ENCODE measurements around the gene AGAP1. TPM values are rescaled to one million over a fixed set of nuclear protein-coding genes. Genes with fewer than 3 reads are reported as not detected.

Gene AGAP1
- total and polyA plus RNA-seq, 9 donors: 5.7 to 32.2 (median 20.2) TPM

DNA sequence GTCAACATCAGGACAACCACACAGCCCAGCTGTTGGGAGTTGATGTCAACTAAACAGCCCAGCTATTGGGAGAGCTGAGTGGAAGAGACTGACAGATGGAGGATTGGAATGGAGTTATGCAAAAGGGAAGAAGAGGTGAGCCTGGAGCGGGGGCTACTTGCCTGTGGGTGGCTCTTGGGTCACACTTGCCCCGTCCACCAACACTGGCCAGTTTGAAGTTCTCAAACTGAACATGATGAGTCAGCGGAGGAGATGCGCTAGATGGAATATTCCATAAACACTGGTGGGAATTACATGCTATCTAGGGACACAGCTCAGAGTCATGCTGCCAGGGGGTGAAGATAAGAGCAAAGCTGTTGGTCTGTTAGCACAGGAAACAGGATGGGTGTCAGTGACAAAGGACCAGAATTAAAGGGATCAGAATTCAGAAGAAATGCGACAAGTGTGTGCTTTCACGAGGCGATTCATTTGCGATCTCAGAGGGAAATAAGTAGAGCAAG, 33.2 kb upstream of the AGAP1 start:
- Histone ChIP-seq H3K4me3 (no peak overlapping the region), H3K27ac (no peak overlapping the region), H3K36me3 (no peaks in the 10 kb centered on the region), H3K27me3 (no peaks in the 10 kb centered on the region), H3K9me3 (no peaks in the 10 kb centered on the region), H3K4me1 (ENCODE audit: insufficient read depth) (peaks cover 4% of the 10 kb centered on the region)
- WGBS, 3 donors: 89 to 91% (median 91%) methylated on average over 8 of the region's 8 CpGs
- intact Hi-C loops (cut with DNase I): no loop called here
- DNase-seq: no peak
- TF ChIP-seq POLR2A (IDR thresholded peaks at IDR 0.05) (no peak), EP300 (IDR thresholded peaks at IDR 0.05) (no peak)
- TF ChIP-seq, protein P1, sequence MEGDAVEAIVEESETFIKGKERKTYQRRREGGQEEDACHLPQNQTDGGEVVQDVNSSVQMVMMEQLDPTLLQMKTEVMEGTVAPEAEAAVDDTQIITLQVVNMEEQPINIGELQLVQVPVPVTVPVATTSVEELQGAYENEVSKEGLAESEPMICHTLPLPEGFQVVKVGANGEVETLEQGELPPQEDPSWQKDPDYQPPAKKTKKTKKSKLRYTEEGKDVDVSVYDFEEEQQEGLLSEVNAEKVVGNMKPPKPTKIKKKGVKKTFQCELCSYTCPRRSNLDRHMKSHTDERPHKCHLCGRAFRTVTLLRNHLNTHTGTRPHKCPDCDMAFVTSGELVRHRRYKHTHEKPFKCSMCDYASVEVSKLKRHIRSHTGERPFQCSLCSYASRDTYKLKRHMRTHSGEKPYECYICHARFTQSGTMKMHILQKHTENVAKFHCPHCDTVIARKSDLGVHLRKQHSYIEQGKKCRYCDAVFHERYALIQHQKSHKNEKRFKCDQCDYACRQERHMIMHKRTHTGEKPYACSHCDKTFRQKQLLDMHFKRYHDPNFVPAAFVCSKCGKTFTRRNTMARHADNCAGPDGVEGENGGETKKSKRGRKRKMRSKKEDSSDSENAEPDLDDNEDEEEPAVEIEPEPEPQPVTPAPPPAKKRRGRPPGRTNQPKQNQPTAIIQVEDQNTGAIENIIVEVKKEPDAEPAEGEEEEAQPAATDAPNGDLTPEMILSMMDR (IDR thresholded peaks at IDR 0.05): no peak

DNA sequence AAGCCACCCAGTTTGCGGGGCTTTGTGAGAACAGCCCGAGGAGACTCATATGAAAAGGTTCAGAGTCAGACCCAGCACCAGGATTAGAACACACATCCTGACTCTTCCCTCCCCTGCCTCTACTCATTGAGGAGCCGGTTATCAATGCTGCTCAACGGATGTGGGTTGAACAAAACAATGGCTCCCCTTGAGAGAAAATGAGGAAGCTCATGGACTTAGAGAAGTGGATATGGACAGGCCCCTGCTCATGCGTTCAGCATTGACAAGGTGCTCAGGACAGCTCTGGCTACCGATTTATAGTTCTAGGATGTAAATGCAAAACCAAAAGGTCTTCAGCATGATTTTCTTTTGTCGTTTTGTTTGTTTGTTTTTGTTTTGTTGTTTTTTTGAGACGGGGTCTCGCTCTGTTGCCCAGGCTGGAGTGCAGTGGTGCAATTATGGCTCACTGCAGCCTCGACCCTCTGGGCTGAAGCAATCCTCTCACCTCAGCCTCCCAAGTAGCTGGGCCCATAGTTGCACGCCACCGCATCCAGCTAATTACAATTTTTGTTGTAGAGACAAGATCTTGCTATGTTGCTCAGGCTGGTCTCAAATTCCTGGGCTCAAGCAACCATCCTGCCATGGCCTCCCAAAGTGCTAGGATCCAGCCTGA, 32.0 kb upstream of the AGAP1 start:
- WGBS, 3 donors: 91 to 93% (median 92%) methylated on average over 12 of the region's 12 CpGs
- Histone ChIP-seq H3K4me3 (no peak overlapping the region), H3K4me1 (ENCODE audit: insufficient read depth) (peaks cover 4% of the 10 kb centered on the region), H3K9me3 (no peaks in the 10 kb centered on the region), H3K27ac (no peak overlapping the region), H3K27me3 (no peaks in the 10 kb centered on the region), H3K36me3 (no peaks in the 10 kb centered on the region)
- intact Hi-C loops (cut with DNase I): no loop called here
- no peak for DNase-seq
- no peak for TF ChIP-seq POLR2A (IDR thresholded peaks at IDR 0.05)
- TF ChIP-seq, protein P1 (IDR thresholded peaks at IDR 0.05): no peak

DNA sequence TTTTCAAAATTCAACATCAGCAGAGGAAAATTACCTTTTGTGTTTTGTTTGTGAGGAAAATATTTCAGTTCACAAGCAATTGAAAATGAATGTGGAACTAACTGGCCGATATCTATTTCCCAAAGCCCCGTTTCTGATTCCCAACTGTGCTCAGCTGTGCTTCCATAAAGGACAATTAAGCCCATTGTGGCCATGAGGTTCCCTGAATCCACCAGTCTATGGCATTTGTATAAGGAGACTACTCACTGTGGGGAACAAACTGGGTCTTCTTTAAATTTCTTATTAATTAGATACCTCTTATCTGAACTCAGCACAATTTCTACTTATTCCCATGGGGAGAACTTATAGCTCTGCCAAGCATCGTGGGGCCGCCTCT, 31.4 kb upstream of the AGAP1 start:
- Histone ChIP-seq H3K4me3 (no peak overlapping the region), H3K27me3 (no peaks in the 10 kb centered on the region), H3K27ac (no peak overlapping the region), H3K4me1 (ENCODE audit: insufficient read depth) (peaks cover 4% of the 10 kb centered on the region), H3K36me3 (no peaks in the 10 kb centered on the region), H3K9me3 (no peaks in the 10 kb centered on the region)
- intact Hi-C loops (cut with DNase I): no loop called here
- 88 to 92% (median 91%) methylated on average over 4 of the region's 4 CpGs for WGBS, 3 donors
- no peak for TF ChIP-seq POLR2A (IDR thresholded peaks at IDR 0.05)
- TF ChIP-seq EP300 (IDR thresholded peaks at IDR 0.05): no peak
- no peak for DNase-seq

DNA sequence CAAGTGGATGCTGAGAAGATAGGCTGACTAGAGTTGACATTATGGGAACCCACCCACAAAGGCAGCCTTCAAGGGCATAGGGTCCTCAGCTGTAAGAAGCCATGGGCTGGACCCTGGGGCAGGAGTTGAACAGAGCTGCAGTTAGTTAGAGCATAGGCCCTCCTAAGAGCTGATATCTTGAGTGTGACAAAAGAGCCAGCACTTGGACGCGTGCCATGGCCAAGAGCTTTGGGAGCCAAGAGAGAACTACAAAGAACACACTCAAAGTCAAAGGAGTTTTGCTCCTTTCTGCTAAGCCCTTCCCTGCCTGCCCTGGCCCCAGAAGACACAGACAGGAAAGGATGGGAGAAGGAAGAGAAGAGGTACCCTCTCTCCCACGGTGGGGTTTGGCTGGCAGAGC, 29.9 kb upstream of the AGAP1 start:
- no peak for DNase-seq
- Histone ChIP-seq H3K36me3 (no peaks in the 10 kb centered on the region), H3K27me3 (no peaks in the 10 kb centered on the region), H3K4me3 (no peak overlapping the region), H3K27ac (no peak overlapping the region), H3K9me3 (no peaks in the 10 kb centered on the region), H3K4me1 (ENCODE audit: insufficient read depth) (no peaks in the 10 kb centered on the region)
- TF ChIP-seq, protein P1 (IDR thresholded peaks at IDR 0.05): no peak
- TF ChIP-seq POLR2A (IDR thresholded peaks at IDR 0.05) (no peak), EP300 (IDR thresholded peaks at IDR 0.05) (no peak)
- 72 to 89% (median 82%) methylated on average over 3 of the region's 3 CpGs for WGBS, 3 donors
- intact Hi-C loops (cut with DNase I): no loop called here

DNA sequence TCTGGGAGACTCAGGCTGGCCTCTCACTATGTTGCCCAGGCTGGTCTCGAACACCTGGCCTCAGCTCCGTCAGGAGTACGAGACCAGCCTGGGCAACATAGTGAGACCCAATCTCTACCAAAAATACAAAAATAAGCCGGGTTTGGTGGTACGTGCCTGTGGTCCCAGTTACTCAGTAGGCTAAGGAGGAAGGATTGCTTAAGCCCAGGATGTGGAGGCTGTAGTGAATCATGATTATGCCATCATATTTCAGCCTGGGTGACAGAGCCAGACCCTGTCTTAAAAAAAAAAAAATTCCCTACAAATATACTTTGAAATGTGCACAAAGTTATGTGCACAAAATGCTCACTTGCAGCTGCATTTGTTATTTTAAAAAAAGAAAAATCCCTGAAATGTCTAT, 26.3 kb upstream of the AGAP1 start:
- Histone ChIP-seq H3K27ac (no peak overlapping the region), H3K27me3 (no peaks in the 10 kb centered on the region), H3K4me3 (no peak overlapping the region), H3K36me3 (no peaks in the 10 kb centered on the region), H3K4me1 (ENCODE audit: insufficient read depth) (no peaks in the 10 kb centered on the region), H3K9me3 (no peaks in the 10 kb centered on the region)
- no peak for TF ChIP-seq POLR2A (IDR thresholded peaks at IDR 0.05)
- TF ChIP-seq EP300 (IDR thresholded peaks at IDR 0.05): no peak
- TF ChIP-seq, protein P1 (IDR thresholded peaks at IDR 0.05): no peak
- DNase-seq: no peak
- 89 to 93% (median 92%) methylated on average over 5 of the region's 5 CpGs for WGBS, 3 donors
- intact Hi-C loops (cut with DNase I): no loop called here
